GM13977 (cell line): ENCODE measurements around the gene CHD9NB.
"Not testable (repeated sequence)": the region's sequence is repeated elsewhere in the genome, so short reads cannot be mapped to it uniquely, and the experiment has no call there.

Experiments
- DNase-seq: peaks from one replicate; pipeline ENCODE4 v3.0.0; 2012; ENCODE audit warnings: low spot score
- CTCF ChIP-seq: IDR thresholded peaks from 2 replicates; pipeline ENCODE4 v1.5.1; 2012; ENCODE audit warnings: mild to moderate bottlenecking, control low read depth; ENCODE audit not compliant: insufficient read depth; ENCODE audit errors: extremely low read depth, missing control alignments
- in situ Hi-C: fragments of 300-500 bp; cut with MboI; formaldehyde crosslinking; loops from one replicate; pipeline ENCODE4 v1.12.0; 2022; ENCODE audit warnings: low sequenced_read_pairs, low pct_unique_long_range_greater_than_20kb, mixed read lengths, inconsistent platforms; ENCODE audit not compliant: unreplicated experiment

Gene CHD9NB

GRCh38 chr16:53078247-53078646, 25.6 kb upstream of the CHD9NB start:
- in situ Hi-C loops, result no loop called here
- no peak for DNase-seq
- TF ChIP-seq CTCF, result no peak

GRCh38 chr16:53075461-53075860, 22.8 kb upstream of the CHD9NB start:
- DNase-seq, in situ Hi-C loops: not testable (repeated sequence)

GRCh38 chr16:53074296-53074695, 21.6 kb upstream of the CHD9NB start:
- DNase-seq, result not testable (repeated sequence)
- in situ Hi-C loops, result loop anchor here (25.0 kb wide), 1 partner anchor 88 kb away; no protein-coding TSS in a partner anchor

- in situ Hi-C loops, result loop anchor here (25.0 kb wide), 1 partner anchor 89 kb away; no protein-coding TSS in a partner anchor
- DNase-seq, result no peak
- no peak for TF ChIP-seq CTCF
Measured at GRCh38 chr16:53073022-53073421, 20.3 kb upstream of the CHD9NB start.

GRCh38 chr16:53071748-53072301, 19.1 kb upstream of the CHD9NB start:
- TF ChIP-seq CTCF, result no peak
- in situ Hi-C loops, result loop anchor here (25.0 kb wide), 1 partner anchor 90 kb away; no protein-coding TSS in a partner anchor

GRCh38 chr16:53069772-53070171, 17.1 kb upstream of the CHD9NB start:
- no peak for DNase-seq
- TF ChIP-seq CTCF, result no peak
- in situ Hi-C loops, result loop anchor here (25.0 kb wide), 1 partner anchor 93 kb away; no protein-coding TSS in a partner anchor

More at GRCh38 chr16:53071748-53072301, 19.1 kb upstream of the CHD9NB start:
- DNase-seq, result peak; percentile 45

- TF ChIP-seq CTCF, result no peak
- no peak for DNase-seq
- in situ Hi-C loops, result loop anchor here (25.0 kb wide), 1 partner anchor 94 kb away; no protein-coding TSS in a partner anchor
Measured at GRCh38 chr16:53068423-53068833, 15.7 kb upstream of the CHD9NB start.

GRCh38 chr16:53067675-53068074, 15.0 kb upstream of the CHD9NB start:
- DNase-seq, result no peak
- in situ Hi-C loops, result loop anchor here (25.0 kb wide), 1 partner anchor 95 kb away; no protein-coding TSS in a partner anchor
- TF ChIP-seq CTCF, result no peak
